ENCODE data around the gene CMIP.
A peak's percentile ranks its signal among the peaks of the same experiment; 100 is the strongest.

CMIP gene

DNA sequence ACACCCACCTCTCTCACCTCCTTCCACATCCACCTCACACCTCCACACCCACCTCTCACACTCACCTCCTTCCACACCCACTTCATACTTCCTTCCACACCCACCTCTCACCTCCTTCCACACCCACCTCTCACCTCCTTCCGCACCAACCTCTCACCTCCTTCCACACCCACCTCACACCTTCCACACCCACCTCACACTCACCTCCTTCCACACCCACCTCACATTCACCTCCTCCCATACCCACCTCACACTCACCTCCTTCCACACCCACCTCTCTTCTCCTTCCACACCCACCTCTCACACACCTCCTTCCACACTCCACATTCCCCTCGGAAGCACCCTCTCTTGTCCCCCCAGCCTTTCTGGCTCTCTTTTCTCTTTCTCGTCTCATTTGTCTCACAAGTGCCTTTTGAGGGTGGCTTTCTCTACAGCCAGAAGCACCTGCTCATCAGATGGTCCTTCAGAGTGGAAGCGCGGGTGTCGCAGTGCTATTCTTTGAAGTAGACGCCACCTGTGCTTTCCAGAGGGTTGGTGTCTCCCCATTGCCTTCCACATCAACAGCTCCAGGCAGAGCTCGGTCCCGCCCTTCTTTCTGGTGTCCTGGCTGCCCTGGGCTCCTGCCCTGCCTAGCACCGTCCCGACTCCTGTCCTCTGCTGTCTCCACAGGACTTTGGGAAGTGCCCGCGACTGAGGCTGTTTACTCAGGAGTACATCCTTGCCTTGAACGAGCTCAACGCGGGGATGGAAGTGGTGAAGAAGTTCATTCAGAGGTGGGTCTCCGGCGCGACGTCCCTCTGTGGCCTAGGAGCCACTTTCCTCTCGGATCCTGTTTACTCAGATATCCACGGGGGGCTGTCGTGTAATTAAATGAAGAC lies 225.1 kb downstream of the CMIP start:
- H3K4me2 ChIP-seq (ENCODE audit: insufficient read depth, low read length), result no peak overlapping the region
- H3K79me2 ChIP-seq (ENCODE audit: insufficient read depth, low read length), result no peaks in the 10 kb centered on the region
- no peak for ATAC-seq (ENCODE audit: insufficient read depth, low read depth)
- no peak for DNase-seq
- no peaks in the 10 kb centered on the region for H3K9me3 ChIP-seq (ENCODE audit: insufficient read depth, low read length, severe bottlenecking)
- H3K27me3 ChIP-seq (ENCODE audit: insufficient read depth, low read length, poor library complexity), result no peaks in the 10 kb centered on the region
- H3K9ac ChIP-seq (ENCODE audit: low read depth, low read length), result no peak overlapping the region
- peaks cover 68% of the 10 kb centered on the region for H3K36me3 ChIP-seq (ENCODE audit: insufficient read depth, low read length)
- no peak overlapping the region for H3K27ac ChIP-seq (ENCODE audit: low read length)
- peaks cover 15% of the 10 kb centered on the region for H4K20me1 ChIP-seq (ENCODE audit: insufficient read depth, low read length)
- no peak for TF ChIP-seq EZH2 (IDR thresholded peaks at IDR 0.05; ENCODE audit: borderline replicate concordance, low read depth, low read length, severe bottlenecking)
- TF ChIP-seq, protein P1, sequence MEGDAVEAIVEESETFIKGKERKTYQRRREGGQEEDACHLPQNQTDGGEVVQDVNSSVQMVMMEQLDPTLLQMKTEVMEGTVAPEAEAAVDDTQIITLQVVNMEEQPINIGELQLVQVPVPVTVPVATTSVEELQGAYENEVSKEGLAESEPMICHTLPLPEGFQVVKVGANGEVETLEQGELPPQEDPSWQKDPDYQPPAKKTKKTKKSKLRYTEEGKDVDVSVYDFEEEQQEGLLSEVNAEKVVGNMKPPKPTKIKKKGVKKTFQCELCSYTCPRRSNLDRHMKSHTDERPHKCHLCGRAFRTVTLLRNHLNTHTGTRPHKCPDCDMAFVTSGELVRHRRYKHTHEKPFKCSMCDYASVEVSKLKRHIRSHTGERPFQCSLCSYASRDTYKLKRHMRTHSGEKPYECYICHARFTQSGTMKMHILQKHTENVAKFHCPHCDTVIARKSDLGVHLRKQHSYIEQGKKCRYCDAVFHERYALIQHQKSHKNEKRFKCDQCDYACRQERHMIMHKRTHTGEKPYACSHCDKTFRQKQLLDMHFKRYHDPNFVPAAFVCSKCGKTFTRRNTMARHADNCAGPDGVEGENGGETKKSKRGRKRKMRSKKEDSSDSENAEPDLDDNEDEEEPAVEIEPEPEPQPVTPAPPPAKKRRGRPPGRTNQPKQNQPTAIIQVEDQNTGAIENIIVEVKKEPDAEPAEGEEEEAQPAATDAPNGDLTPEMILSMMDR (IDR thresholded peaks at IDR 0.05; ENCODE audit: borderline replicate concordance, extremely low read depth, low read length, poor library complexity, severe bottlenecking), result no peak
- H2AFZ ChIP-seq (ENCODE audit: low read depth, low read length), result no peak overlapping the region
- H3K4me3 ChIP-seq (ENCODE audit: low read depth in 1 of 2, low read length in 2 of 2), result no peak overlapping the region
- no peaks in the 10 kb centered on the region for H3K4me1 ChIP-seq (ENCODE audit: insufficient read depth, low read length)

DNA sequence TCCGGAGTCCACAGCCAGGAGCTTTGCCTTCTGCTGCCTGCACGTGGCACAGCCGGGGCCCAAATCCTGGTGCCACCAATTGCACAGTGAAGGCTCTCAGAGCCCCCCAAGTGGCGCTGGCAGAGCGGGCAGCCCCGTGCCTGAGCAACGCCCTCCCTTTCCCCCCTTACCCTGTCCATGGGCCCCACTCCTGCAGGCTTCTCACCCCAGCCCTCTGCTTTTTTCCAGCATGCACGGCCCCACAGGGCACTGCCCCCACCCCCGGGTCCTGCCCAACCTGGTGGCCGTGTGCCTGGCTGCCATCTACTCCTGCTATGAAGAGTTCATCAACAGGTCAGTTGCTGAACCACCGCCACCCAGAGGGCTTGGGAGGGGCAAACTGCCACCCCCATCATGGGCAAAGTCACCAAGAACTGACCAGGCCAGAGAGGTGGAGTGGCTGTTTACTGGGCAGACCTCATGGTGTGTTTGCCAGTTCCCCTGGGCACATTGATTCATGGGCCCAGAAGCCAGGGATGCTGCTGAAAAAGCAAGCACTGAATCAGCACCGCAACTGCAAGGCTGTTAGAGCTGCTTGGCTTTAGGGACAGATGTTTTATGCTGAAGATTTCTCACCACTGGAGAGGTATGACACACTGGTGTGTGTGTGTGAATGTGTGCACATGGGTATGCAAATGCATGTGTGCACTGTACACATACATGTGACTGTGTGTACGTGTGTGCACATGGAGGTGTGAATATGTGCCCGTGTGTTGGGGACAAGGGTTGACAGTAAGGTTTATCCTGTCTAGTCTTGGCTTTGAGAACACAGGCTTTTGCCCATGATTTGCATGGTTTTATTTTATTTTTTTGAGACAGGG lies 227.4 kb downstream of the CMIP start:
- H3K4me2 ChIP-seq (ENCODE audit: insufficient read depth, low read length), result no peak overlapping the region
- H3K27ac ChIP-seq (ENCODE audit: low read length), result 0 out of 2 replicates have a peak overlapping the region, but pooled peaks have one; percentile 21
- no peak for DNase-seq

DNA sequence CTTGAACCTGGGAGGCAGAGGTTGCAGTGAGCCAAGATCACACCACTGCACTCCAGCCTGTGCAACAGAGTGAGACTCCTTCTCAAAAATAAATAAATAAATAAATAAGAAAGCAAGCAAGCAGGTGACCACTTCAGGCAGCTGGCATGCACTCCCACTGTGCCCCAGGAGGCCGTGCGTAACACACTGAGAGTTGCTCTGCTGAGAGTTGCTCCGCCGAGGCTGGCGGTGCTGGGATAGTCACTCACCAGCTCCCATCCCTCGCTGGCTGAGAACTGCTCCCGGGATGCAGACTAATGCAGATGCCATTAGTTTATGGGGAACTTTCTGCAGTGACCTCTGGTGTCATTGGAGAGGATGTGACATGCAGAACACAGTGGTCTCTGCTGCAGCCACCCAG lies 228.8 kb downstream of the CMIP start:
- TF ChIP-seq, protein P1 (IDR thresholded peaks at IDR 0.05; ENCODE audit: borderline replicate concordance, extremely low read depth, low read length, poor library complexity, severe bottlenecking), result no peak
- TF ChIP-seq EZH2 (IDR thresholded peaks at IDR 0.05; ENCODE audit: borderline replicate concordance, low read depth, low read length, severe bottlenecking), result no peak
- Histone ChIP-seq H3K79me2 (ENCODE audit: insufficient read depth, low read length) (no peaks in the 10 kb centered on the region), H3K4me1 (ENCODE audit: insufficient read depth, low read length) (no peaks in the 10 kb centered on the region), H3K27me3 (ENCODE audit: insufficient read depth, low read length, poor library complexity) (no peaks in the 10 kb centered on the region), H3K27ac (ENCODE audit: low read length) (no peak overlapping the region), H3K9me3 (ENCODE audit: insufficient read depth, low read length, severe bottlenecking) (no peaks in the 10 kb centered on the region), H3K36me3 (ENCODE audit: insufficient read depth, low read length) (peaks cover 78% of the 10 kb centered on the region), H3K4me3 (ENCODE audit: low read depth in 1 of 2, low read length in 2 of 2) (no peak overlapping the region), H3K4me2 (ENCODE audit: insufficient read depth, low read length) (no peak overlapping the region), H4K20me1 (ENCODE audit: insufficient read depth, low read length) (peaks cover 8% of the 10 kb centered on the region; the same call in 1 of the 2 replicates), H3K9ac (ENCODE audit: low read depth, low read length) (no peak overlapping the region), H2AFZ (ENCODE audit: low read depth, low read length) (no peak overlapping the region)
- DNase-seq (no peak), ATAC-seq (ENCODE audit: insufficient read depth, low read depth) (no peak)

More for the DNA sequence above, 227.4 kb downstream of the CMIP start:
- Histone ChIP-seq H3K36me3 (ENCODE audit: insufficient read depth, low read length) (peaks cover 67% of the 10 kb centered on the region), H3K27me3 (ENCODE audit: insufficient read depth, low read length, poor library complexity) (no peaks in the 10 kb centered on the region), H3K9ac (ENCODE audit: low read depth, low read length) (no peak overlapping the region), H3K79me2 (ENCODE audit: insufficient read depth, low read length) (no peaks in the 10 kb centered on the region), H3K9me3 (ENCODE audit: insufficient read depth, low read length, severe bottlenecking) (no peaks in the 10 kb centered on the region), H2AFZ (ENCODE audit: low read depth, low read length) (no peak overlapping the region), H4K20me1 (ENCODE audit: insufficient read depth, low read length) (peaks cover 9% of the 10 kb centered on the region), H3K4me3 (ENCODE audit: low read depth in 1 of 2, low read length in 2 of 2) (no peak overlapping the region), H3K4me1 (ENCODE audit: insufficient read depth, low read length) (no peaks in the 10 kb centered on the region)
- TF ChIP-seq, protein P1 (IDR thresholded peaks at IDR 0.05; ENCODE audit: borderline replicate concordance, extremely low read depth, low read length, poor library complexity, severe bottlenecking), result no peak
- TF ChIP-seq EZH2 (IDR thresholded peaks at IDR 0.05; ENCODE audit: borderline replicate concordance, low read depth, low read length, severe bottlenecking), result no peak
- ATAC-seq (ENCODE audit: insufficient read depth, low read depth), result no peak
